ENCODE measurements around the gene SFTPB.

GRCh38 chr2:85651097-85651496, 16.9 kb downstream of the SFTPB start:
- no peak for TF ChIP-seq CSRNP3 (CRISPR knock-in tag; IDR thresholded peaks at IDR 0.05)
- TF ChIP-seq PATZ1 (CRISPR knock-in tag; IDR thresholded peaks at IDR 0.05; ENCODE audit: borderline replicate concordance) = no peak
- no peak for TF ChIP-seq POU6F1 (CRISPR knock-in tag; IDR thresholded peaks at IDR 0.05; ENCODE audit: borderline replicate concordance, low read depth)
- TF ChIP-seq ZNF8 (CRISPR knock-in tag; IDR thresholded peaks at IDR 0.05) = no peak
- TF ChIP-seq GLIS3 (CRISPR knock-in tag; IDR thresholded peaks at IDR 0.05) = no peak
- TF ChIP-seq ISL1 (CRISPR knock-in tag; IDR thresholded peaks at IDR 0.05) = no peak
- TF ChIP-seq ARNTL (CRISPR knock-in tag; IDR thresholded peaks at IDR 0.05; ENCODE audit: borderline replicate concordance, low read depth) = no peak
- no peak for TF ChIP-seq ZNF70 (CRISPR knock-in tag; IDR thresholded peaks at IDR 0.05)
- TF ChIP-seq ZFP30 (CRISPR knock-in tag; IDR thresholded peaks at IDR 0.05) = no peak
- TF ChIP-seq RARB (CRISPR knock-in tag; IDR thresholded peaks at IDR 0.05) = no peak
- TF ChIP-seq ZFP3 (CRISPR knock-in tag; IDR thresholded peaks at IDR 0.05) = no peak
